ENCODE data around the gene CD3D.

- TF ChIP-seq CTCF (IDR thresholded peaks at IDR 0.05) (no peak), POLR2A (IDR thresholded peaks at IDR 0.05) (no peak), EP300 (IDR thresholded peaks at IDR 0.05) (no peak), POLR2AphosphoS5 (IDR thresholded peaks at IDR 0.05) (no peak)
Measured at GRCh38 chr11:118366287-118366686, 23.8 kb upstream of the CD3D start.
